K562 (cell line): ENCODE results near the gene TMEM214. TPM values are rescaled to one million over a fixed set of nuclear protein-coding genes. Genes with fewer than 3 reads are reported as not detected.

Experiments used
- ATAC-seq: fragments of 200-7000 bp; cut with Tn5 transposase; 3 replicates; pipeline ENCODE4 v1.9.1; 2020; ENCODE audit warnings: moderate library complexity
- BruUV-seq: library from RNA; stranded (reverse); fragments of 400-500 nt; replicated peaks from 2 replicates; lab custom pipeline; 2021; lab: Mats Ljungman, UMichigan
- CTCF ChIA-PET: fragments of 300-600 bp; formaldehyde crosslinking; extraction: SDS; loops from one replicate; lab custom pipeline; 2021; ENCODE audit warnings: low intra/inter-chr PET ratio; lab: Yijun Ruan, JAX
- POLR2A ChIA-PET: fragments of 300-600, 350-650 bp; sonication (Branson Sonifier 250); formaldehyde crosslinking; extraction: SDS; loops from one replicate; lab custom pipeline; 2021; ENCODE audit warnings: antibody characterized with exemption, inconsistent platforms; lab: Yijun Ruan, JAX
- DNase-seq, 4 experiments: peaks; one replicate each; pipeline versions ENCODE4 v3.0.0 to v3.0.0-alpha.2; 2011 to 2018; ENCODE audit warnings: low spot score in 3 of 4, mixed read lengths in 3 of 4; ENCODE audit errors: extremely low read depth in 1 of 4
- FAIRE-seq: peaks from 2 replicates; lab custom pipeline; 2011; peaks lifted over from hg19 to GRCh38; lab: Jason Lieb, UNC
- H2AFZ ChIP-seq: 2 replicates; pipeline ENCODE4 v1.6.0; 2011; ENCODE audit warnings: low read depth, low read length, control low read depth, inconsistent platforms
- H3K27ac ChIP-seq: fragments of 200-600 bp; 3 replicates; pipeline ENCODE4 v1.8.0; 2011; ENCODE audit warnings: low read depth, mild to moderate bottlenecking, control low read depth, inconsistent platforms, low read length, moderate library complexity, mixed read lengths; ENCODE audit errors: extremely low read depth
- H3K27me3 ChIP-seq, 2 experiments: fragments of 300-600 bp in 1 of 2; 2 replicates in 1 of 2; 3 replicates in 1 of 2; pipeline versions ENCODE4 v1.6.0 to v1.8.0; 2011; ENCODE audit warnings: inconsistent platforms in 2 of 2, low read length in 2 of 2, mild to moderate bottlenecking in 1 of 2, mixed read lengths in 1 of 2, moderate library complexity in 1 of 2; ENCODE audit not compliant: control insufficient read depth in 2 of 2, insufficient read depth in 2 of 2
- H3K36me3 ChIP-seq: fragments of 300-600 bp; 3 replicates; pipeline ENCODE4 v1.8.0; 2011; ENCODE audit warnings: mild to moderate bottlenecking, low read length, inconsistent platforms; ENCODE audit not compliant: control insufficient read depth, insufficient read depth
- H3K4me1 ChIP-seq, 2 experiments: fragments of 200-600 bp in 1 of 2; replicated peaks in 1 of 2; 2 replicates in 1 of 2; 3 replicates in 1 of 2; pipeline versions ENCODE4 v1.5.1 to v1.8.0; 2011; ENCODE audit warnings: inconsistent platforms in 2 of 2, low read length in 2 of 2, mild to moderate bottlenecking in 1 of 2, mixed read lengths in 1 of 2, moderate library complexity in 1 of 2; ENCODE audit not compliant: control insufficient read depth in 2 of 2, insufficient read depth in 2 of 2
- H3K4me2 ChIP-seq: 2 replicates; pipeline ENCODE4 v1.6.1; 2011; ENCODE audit warnings: low read length, control low read depth, inconsistent platforms, mixed read lengths; ENCODE audit not compliant: insufficient read depth
- H3K4me3 ChIP-seq: fragments of 200-600 bp; sonication (generic), shearing (Covaris generic); 2 replicates; pipeline ENCODE4 v1.5.1; 2016; ENCODE audit warnings: control low read depth, inconsistent platforms
- H3K79me2 ChIP-seq: fragments of 200-600 bp; 3 replicates; pipeline ENCODE4 v1.8.0; 2011; ENCODE audit warnings: low read length, inconsistent platforms; ENCODE audit not compliant: control insufficient read depth, insufficient read depth
- H3K9ac ChIP-seq, 2 experiments: 2 replicates each; pipeline versions ENCODE4 v1.6.0 to v1.6.1; 2011; ENCODE audit warnings: low read depth in 2 of 2, low read length in 2 of 2, control low read depth in 1 of 2, inconsistent platforms in 1 of 2, mild to moderate bottlenecking in 1 of 2, mixed read lengths in 1 of 2; ENCODE audit not compliant: insufficient read depth in 1 of 2
- H3K9me1 ChIP-seq: one replicate; pipeline ENCODE4 v1.6.0; 2011; ENCODE audit warnings: inconsistent platforms, mild to moderate bottlenecking, low read length, moderate library complexity; ENCODE audit not compliant: control insufficient read depth, insufficient read depth
- H3K9me3 ChIP-seq: replicated peaks from 2 replicates; pipeline ENCODE4 v1.5.1; 2011; ENCODE audit warnings: low read depth, low read length, inconsistent platforms; ENCODE audit not compliant: control insufficient read depth, insufficient read depth
- H4K20me1 ChIP-seq: replicated peaks from 2 replicates; pipeline ENCODE4 v1.6.1; 2011; ENCODE audit warnings: low read length, inconsistent platforms, mixed read lengths; ENCODE audit not compliant: control insufficient read depth, insufficient read depth
- AFF4 ChIP-seq: sonication (generic); formaldehyde crosslinking; IDR thresholded peaks from 2 replicates; pipeline ENCODE4 v1.8.0; 2023; ENCODE audit warnings: mild to moderate bottlenecking, missing genetic modification reagents
- CSDE1 ChIP-seq, 2 experiments: fragments of 450-650 bp; IDR thresholded peaks; 2 replicates each; pipeline ENCODE4 v1.6.1; 2016; ENCODE audit warnings: mild to moderate bottlenecking in 1 of 2
- HSF4 ChIP-seq: fragments of 250-450 bp; sonication (Bioruptor Pico); IDR thresholded peaks from 2 replicates; pipeline ENCODE4 v2.1.2; 2022; ENCODE audit warnings: mild to moderate bottlenecking, moderate library complexity, borderline replicate concordance
- KLF13 ChIP-seq: fragments of 450-650 bp; IDR thresholded peaks from 2 replicates; pipeline ENCODE4 v1.6.1; 2016; ENCODE audit warnings: missing genetic modification characterization, low read depth, mild to moderate bottlenecking, missing compliant biosample characterization, moderate library complexity, borderline replicate concordance
- MAFG ChIP-seq: fragments of 450-650 bp; conservative IDR thresholded peaks from 2 replicates; pipeline ENCODE4 v1.6.1; 2016; ENCODE audit warnings: missing genetic modification characterization, missing compliant biosample characterization
- TAF7 ChIP-seq: fragments of 450-650 bp; IDR thresholded peaks from 2 replicates; pipeline ENCODE4 v1.6.1; 2016; ENCODE audit warnings: missing genetic modification characterization, missing compliant biosample characterization
- ZNF224 ChIP-seq: sonication (generic); formaldehyde crosslinking; IDR thresholded peaks from 2 replicates; pipeline ENCODE4 v1.8.0; 2022; ENCODE audit warnings: mild to moderate bottlenecking, missing genetic modification reagents
- WGBS: fragments of 100-300 bp; shearing (Covaris generic); methylation state at CpG from one replicate; pipeline ENCODE4 v1.1.6; 2016; ENCODE audit warnings: low coverage, mixed read lengths; ENCODE audit not compliant: insufficient coverage; ENCODE audit errors: missing lambda C conversion rate; 5-methylcytosine and 5-hydroxymethylcytosine counted together
- in situ Hi-C: fragments of 300-500 bp; cut with MboI; formaldehyde crosslinking; loops from 4 replicates; pipeline ENCODE4 v1.15.0; 2018; ENCODE audit warnings: inconsistent platforms, mixed read lengths
- intact Hi-C: fragments of 100-400 bp; cut with micrococcal nuclease; formaldehyde crosslinking; loops from 2 replicates; pipeline ENCODE4 v1.14.2; 2022
- polyA plus RNA-seq, 8 experiments: library from polyadenylated mRNA; depleted of rRNA in 4 of 8; stranded (reverse) in 5 of 8; unstranded in 3 of 8; fragments of >200 nt; fragmentation: Nextera tagmentation in 2 of 8; fragmentation: Illumina TruSeq in 1 of 8; extraction: Ambion mirVana in 2 of 8; extraction: Trizol in 1 of 8; gene quantifications; 2 replicates each; pipeline versions ENCODE4 v1.2.1 to v1.2.3, GENCODE V29; 2011 to 2014; ENCODE audit warnings: inconsistent platforms in 1 of 8, missing spikeins in 1 of 8
- total RNA-seq, 7 experiments: library from RNA; depleted of rRNA in 6 of 7; stranded (reverse); fragments of >200 nt in 6 of 7; fragmentation: Illumina TruSeq in 2 of 7; extraction: Trizol in 2 of 7; gene quantifications; 2 replicates each; pipeline versions ENCODE4 v1.2.1 to v1.2.3, GENCODE V29; 2011 to 2021; ENCODE audit warnings: low replicate concordance in 1 of 7
- TF ChIP-seq, protein P1 (sequence below), 2 experiments: IDR thresholded peaks; 2 replicates each; pipeline ENCODE4 v1.6.1; 2012; ENCODE audit warnings: improper control_type of control experiment in 2 of 2, low read depth in 2 of 2, low read length in 2 of 2, borderline replicate concordance in 1 of 2

TMEM214 gene
- total and polyA plus RNA-seq, 9 of the 15 experiments (the other 6 are each of a cell fraction or from before 2014, with no cell fraction given) = 11.4 to 81.4 (median 44.1) TPM

DNA sequence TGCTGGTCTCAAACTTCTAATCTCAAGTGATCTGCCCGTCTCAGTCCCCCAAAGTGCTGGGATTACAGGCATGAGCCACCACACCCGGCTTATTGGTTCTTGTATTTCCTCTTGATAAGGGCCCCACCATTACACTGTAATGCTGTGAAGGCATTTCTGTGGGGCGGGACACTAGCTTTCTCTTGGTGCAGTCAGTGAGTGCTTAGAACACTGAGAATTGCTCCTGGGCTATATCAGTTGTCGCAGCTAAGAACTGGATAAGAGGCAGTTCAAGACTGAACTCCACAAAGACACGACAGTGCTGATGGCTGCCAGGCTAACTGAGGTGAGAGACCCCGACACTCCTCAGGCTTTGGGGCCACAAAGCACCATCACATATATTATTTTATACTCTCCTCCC lies 55.9 kb downstream of the TMEM214 start:
- Histone ChIP-seq H3K9ac (peak overlapping the region; percentile 40 to 74; a peak in 3 of 4 replicates), H3K4me2 (peak overlapping the region; percentile 44), H3K4me1 (peaks cover 48 to 66% of the 10 kb centered on the region in 2 experiments), H3K27ac (peak overlapping the region; percentile 24; the same call in 1 of the 3 replicates)
- WGBS = 16% methylated on average over 6 of the region's 6 CpGs
- CTCF ChIA-PET = no interaction called here
- FAIRE-seq (peak; percentile 73), DNase-seq (peak in 1 of 4 experiments; percentile 52)
- TF ChIP-seq, protein P1, sequence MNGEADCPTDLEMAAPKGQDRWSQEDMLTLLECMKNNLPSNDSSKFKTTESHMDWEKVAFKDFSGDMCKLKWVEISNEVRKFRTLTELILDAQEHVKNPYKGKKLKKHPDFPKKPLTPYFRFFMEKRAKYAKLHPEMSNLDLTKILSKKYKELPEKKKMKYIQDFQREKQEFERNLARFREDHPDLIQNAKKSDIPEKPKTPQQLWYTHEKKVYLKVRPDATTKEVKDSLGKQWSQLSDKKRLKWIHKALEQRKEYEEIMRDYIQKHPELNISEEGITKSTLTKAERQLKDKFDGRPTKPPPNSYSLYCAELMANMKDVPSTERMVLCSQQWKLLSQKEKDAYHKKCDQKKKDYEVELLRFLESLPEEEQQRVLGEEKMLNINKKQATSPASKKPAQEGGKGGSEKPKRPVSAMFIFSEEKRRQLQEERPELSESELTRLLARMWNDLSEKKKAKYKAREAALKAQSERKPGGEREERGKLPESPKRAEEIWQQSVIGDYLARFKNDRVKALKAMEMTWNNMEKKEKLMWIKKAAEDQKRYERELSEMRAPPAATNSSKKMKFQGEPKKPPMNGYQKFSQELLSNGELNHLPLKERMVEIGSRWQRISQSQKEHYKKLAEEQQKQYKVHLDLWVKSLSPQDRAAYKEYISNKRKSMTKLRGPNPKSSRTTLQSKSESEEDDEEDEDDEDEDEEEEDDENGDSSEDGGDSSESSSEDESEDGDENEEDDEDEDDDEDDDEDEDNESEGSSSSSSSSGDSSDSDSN (IDR thresholded peaks at IDR 0.05; ENCODE audit: borderline replicate concordance in 1 of 2, low read depth in 2 of 2, low read length in 2 of 2) = no peak
- no peak for TF ChIP-seq KLF13
- no peak for TF ChIP-seq ZNF224
- TF ChIP-seq HSF4 (CRISPR knock-in tag) = no peak
- TF ChIP-seq TAF7 (tag) = no peak
- TF ChIP-seq CSDE1 (IDR thresholded peaks at IDR 0.05) = no peak
- no peak for TF ChIP-seq MAFG
- TF ChIP-seq AFF4 (CRISPR knock-in tag) = no peak
- TF ChIP-seq, all 486 proteins: peak for 0
- BruUV-seq = no TSS peak
- H2AFZ ChIP-seq = peak overlapping the region; percentile 75; the same call in 1 of the 2 replicates
- intact Hi-C loops (no loop called here), in situ Hi-C loops (loop anchor here (5.0 kb wide), 1 partner anchor 126 kb away; no protein-coding TSS in a partner anchor)
- no peaks in the 10 kb centered on the region for H4K20me1 ChIP-seq
- H3K27me3 ChIP-seq = no peaks in the 10 kb centered on the region
- no peaks in the 10 kb centered on the region for H3K9me1 ChIP-seq
- no peaks in the 10 kb centered on the region for H3K9me3 ChIP-seq
- H3K36me3 ChIP-seq = no peaks in the 10 kb centered on the region; the same call in 2 of the 3 replicates
- ATAC-seq = no peak
- H3K79me2 ChIP-seq = peaks cover 13% of the 10 kb centered on the region; the same call in 2 of the 3 replicates
- no peak overlapping the region for H3K4me3 ChIP-seq
- POLR2A ChIA-PET = interaction anchor here (0.6 to 2.1 kb wide), 2 partner anchors 12 to 166 kb away, joined by 4 to 5 read pairs; no protein-coding TSS in a partner anchor
